Mesenchymal stem cell (in vitro differentiated cells and primary cell): ENCODE measurements around the gene TK2.

Experiments
- DNase-seq: peaks from one replicate; pipeline ENCODE4 v3.0.0-alpha.2; 2013
- H2AFZ ChIP-seq: one replicate; pipeline ENCODE4 v1.6.1; 2013; ENCODE audit warnings: low read depth, mild to moderate bottlenecking, control low read depth, inconsistent platforms, low read length, moderate library complexity
- H2AK5ac ChIP-seq: 2 replicates; pipeline ENCODE4 v1.6.1; 2013; ENCODE audit warnings: low read length, moderate library complexity, mild to moderate bottlenecking, inconsistent platforms; ENCODE audit not compliant: severe bottlenecking
- H2BK120ac ChIP-seq: one replicate; pipeline ENCODE4 v1.6.1; 2013; ENCODE audit warnings: low read depth, mild to moderate bottlenecking, inconsistent platforms, low read length, moderate library complexity
- H2BK12ac ChIP-seq, 2 experiments: one replicate each; pipeline ENCODE4 v1.6.1; 2013; ENCODE audit warnings: inconsistent platforms in 2 of 2, low read length in 2 of 2, mild to moderate bottlenecking in 2 of 2, moderate library complexity in 2 of 2, control low read depth in 1 of 2
- H2BK15ac ChIP-seq: one replicate; pipeline ENCODE4 v1.6.1; 2013; ENCODE audit warnings: mild to moderate bottlenecking, low read depth, inconsistent platforms; ENCODE audit not compliant: poor library complexity, severe bottlenecking
- H2BK5ac ChIP-seq: 2 replicates; pipeline ENCODE4 v1.6.1; 2013; ENCODE audit warnings: low read depth, mild to moderate bottlenecking, low read length, control low read depth, inconsistent platforms; ENCODE audit not compliant: poor library complexity, severe bottlenecking
- H3K14ac ChIP-seq, 2 experiments: one replicate each; pipeline ENCODE4 v1.6.1; 2013; ENCODE audit warnings: inconsistent platforms in 2 of 2, low read length in 2 of 2, control low read depth in 1 of 2, mild to moderate bottlenecking in 1 of 2, moderate library complexity in 1 of 2
- H3K18ac ChIP-seq, 2 experiments: one replicate each; pipeline ENCODE4 v1.6.1; 2013; ENCODE audit warnings: inconsistent platforms in 2 of 2, low read length in 2 of 2, control low read depth in 1 of 2, low read depth in 1 of 2, mild to moderate bottlenecking in 1 of 2
- H3K23ac ChIP-seq, 2 experiments: one replicate each; pipeline ENCODE4 v1.6.1; 2013; ENCODE audit warnings: inconsistent platforms in 2 of 2, low read length in 2 of 2, mild to moderate bottlenecking in 2 of 2, moderate library complexity in 2 of 2, control low read depth in 1 of 2
- H3K27ac ChIP-seq: 2 replicates; pipeline ENCODE4 v1.5.1; 2013; ENCODE audit warnings: mild to moderate bottlenecking, moderate library complexity, low read length, control low read depth, inconsistent platforms; ENCODE audit not compliant: poor library complexity, severe bottlenecking
- H3K27me3 ChIP-seq, 2 experiments: 2 replicates each; pipeline versions ENCODE4 v1.6.1 to v1.7.0; 2013; ENCODE audit warnings: low read length in 2 of 2, mild to moderate bottlenecking in 2 of 2, moderate library complexity in 2 of 2, control low read depth in 1 of 2, inconsistent platforms in 1 of 2; ENCODE audit not compliant: control insufficient read depth in 1 of 2, insufficient read depth in 1 of 2
- H3K36me3 ChIP-seq, 2 experiments: 2 replicates each; pipeline versions ENCODE4 v1.6.1 to v1.7.0; 2013; ENCODE audit warnings: low read length in 2 of 2, control low read depth in 1 of 2, inconsistent platforms in 1 of 2, low read depth in 1 of 2, mild to moderate bottlenecking in 1 of 2; ENCODE audit not compliant: insufficient read depth in 2 of 2, control insufficient read depth in 1 of 2
- H3K4ac ChIP-seq, 2 experiments: one replicate each; pipeline ENCODE4 v1.6.1; 2013; ENCODE audit warnings: inconsistent platforms in 2 of 2, low read length in 2 of 2, mild to moderate bottlenecking in 2 of 2, moderate library complexity in 2 of 2, control low read depth in 1 of 2, low read depth in 1 of 2
- H3K4me1 ChIP-seq: 2 replicates; pipeline ENCODE4 v1.6.1; 2013; ENCODE audit warnings: low read depth, low read length, control low read depth; ENCODE audit not compliant: control insufficient read depth, insufficient read depth
- H3K4me2 ChIP-seq: 2 replicates; pipeline ENCODE4 v1.6.1; 2013; ENCODE audit warnings: low read length, mild to moderate bottlenecking, inconsistent platforms; ENCODE audit not compliant: poor library complexity, severe bottlenecking
- H3K4me3 ChIP-seq, 2 experiments: 2 replicates each; pipeline versions ENCODE4 v1.5.1 to v1.7.0; 2013; ENCODE audit warnings: low read length in 2 of 2, mild to moderate bottlenecking in 2 of 2, control low read depth in 1 of 2, low read depth in 1 of 2; ENCODE audit not compliant: insufficient read depth in 1 of 2
- H3K79me1 ChIP-seq: replicated peaks from 2 replicates; pipeline ENCODE4 v1.6.1; 2013; ENCODE audit warnings: mild to moderate bottlenecking, control low read depth, low read length, inconsistent platforms; ENCODE audit not compliant: poor library complexity, severe bottlenecking
- H3K9ac ChIP-seq: 2 replicates; pipeline ENCODE4 v1.7.0; 2013; ENCODE audit warnings: mild to moderate bottlenecking, low read length, moderate library complexity
- H3K9me3 ChIP-seq: 2 replicates; pipeline ENCODE4 v1.7.0; 2013; ENCODE audit warnings: mild to moderate bottlenecking, low read length; ENCODE audit not compliant: control insufficient read depth
- H4K8ac ChIP-seq: one replicate; pipeline ENCODE4 v1.6.1; 2013; ENCODE audit warnings: inconsistent platforms, mild to moderate bottlenecking, low read length, moderate library complexity
- H4K91ac ChIP-seq: one replicate; pipeline ENCODE4 v1.6.1; 2013; ENCODE audit warnings: mild to moderate bottlenecking, low read length, inconsistent platforms
- WGBS: methylation state at CpG from one replicate; pipeline ENCODE4 v1.1.7; 2013; ENCODE audit warnings: mixed read lengths; 5-methylcytosine and 5-hydroxymethylcytosine counted together

TK2 gene

DNA sequence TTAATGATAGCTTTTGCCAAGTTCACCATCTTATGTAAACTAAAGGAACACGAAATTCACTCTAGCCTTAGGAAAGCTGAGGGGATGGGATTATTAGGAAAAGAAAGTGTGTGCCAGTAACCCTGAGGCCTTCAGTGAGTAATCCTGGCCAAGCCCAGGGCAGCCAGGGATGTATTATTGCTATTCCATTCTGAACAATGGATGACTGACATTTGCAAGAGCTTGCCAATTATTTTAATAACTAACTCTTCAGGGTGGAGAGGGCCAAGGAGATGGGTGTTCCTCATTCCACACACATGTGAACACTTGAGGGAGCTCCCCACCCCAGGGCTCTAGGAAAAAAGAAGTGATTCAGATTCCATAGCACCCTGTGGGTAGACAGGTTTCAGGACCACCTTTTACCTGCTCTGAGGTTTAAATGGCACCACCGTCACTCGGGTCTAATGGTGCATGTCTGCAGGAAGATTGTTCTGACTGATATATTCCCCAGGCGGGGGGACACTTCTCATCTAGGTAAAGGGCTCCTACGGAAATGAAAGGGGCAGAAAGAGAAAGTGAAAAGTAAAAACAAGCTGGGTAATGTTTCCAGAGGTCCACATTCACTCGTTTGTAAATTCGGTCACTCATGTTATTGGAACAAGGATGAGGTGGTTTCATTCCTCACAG, 41.5 kb downstream of the TK2 start:
- peak overlapping the region in 1 of 2 experiments; percentile 39 for H3K14ac ChIP-seq
- DNase-seq, result no peak
- no peak overlapping the region for H3K18ac ChIP-seq

DNA sequence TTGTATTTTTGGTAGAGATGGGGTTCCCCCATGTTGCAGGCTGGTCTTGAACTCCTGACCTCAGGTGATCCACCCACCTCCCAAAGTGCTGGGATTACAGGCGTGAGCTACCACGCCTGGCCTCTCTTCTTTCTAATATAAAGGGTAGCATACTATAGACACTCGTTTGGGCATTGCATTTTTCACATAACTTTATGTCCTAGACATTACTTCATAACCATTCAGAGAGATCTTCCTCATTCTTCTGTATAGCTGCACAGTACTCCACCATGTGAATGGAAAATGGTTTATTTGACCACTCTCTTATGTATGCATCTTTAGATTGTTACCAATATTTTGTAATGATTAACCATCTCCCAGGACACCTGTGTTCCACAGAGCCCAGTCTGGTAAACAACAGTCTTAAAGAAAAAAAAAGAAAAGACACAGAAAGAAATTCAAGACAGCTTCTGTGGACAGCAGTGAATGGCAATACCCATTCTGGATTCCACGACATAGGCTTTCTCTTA, 42.1 kb downstream of the TK2 start:
- H2BK5ac ChIP-seq, result no peak overlapping the region
- no peak overlapping the region for H2BK12ac ChIP-seq
- H3K79me1 ChIP-seq, result peaks cover 9% of the 10 kb centered on the region
- no peak overlapping the region for H3K23ac ChIP-seq
- peaks cover 16 to 20% of the 10 kb centered on the region in 2 experiments for H3K36me3 ChIP-seq
- no peak overlapping the region for H3K14ac ChIP-seq
- peak overlapping the region; percentile 86 for H3K27ac ChIP-seq
- DNase-seq, result no peak
- H2BK15ac ChIP-seq, result no peak overlapping the region
- H3K4ac ChIP-seq, result no peak overlapping the region
- H3K4me2 ChIP-seq, result no peak overlapping the region
- no peak overlapping the region for H4K91ac ChIP-seq
- peaks cover 27% of the 10 kb centered on the region for H3K4me1 ChIP-seq
- no peak overlapping the region for H2BK120ac ChIP-seq
- H2AK5ac ChIP-seq, result no peak overlapping the region
- H4K8ac ChIP-seq, result no peak overlapping the region
- no peaks in the 10 kb centered on the region for H3K27me3 ChIP-seq
- no peak overlapping the region for H3K4me3 ChIP-seq
- 83% methylated on average over 3 of the region's 4 CpGs for WGBS
- H3K9me3 ChIP-seq, result no peaks in the 10 kb centered on the region
- H3K18ac ChIP-seq, result no peak overlapping the region
- H3K9ac ChIP-seq, result no peak overlapping the region
- no peak overlapping the region for H2AFZ ChIP-seq

More for the DNA sequence above, 41.5 kb downstream of the TK2 start:
- Histone ChIP-seq H3K4me1 (peaks cover 30% of the 10 kb centered on the region), H3K9ac (no peak overlapping the region), H3K79me1 (peaks cover 9% of the 10 kb centered on the region), H3K27ac (peak overlapping the region; percentile 86), H3K4me2 (no peak overlapping the region), H2AFZ (no peak overlapping the region), H3K36me3 (peaks cover 21% of the 10 kb centered on the region in 2 experiments), H3K4me3 (no peak overlapping the region), H2BK12ac (no peak overlapping the region), H2AK5ac (peak overlapping the region; percentile 100), H3K4ac (no peak overlapping the region), H4K8ac (no peak overlapping the region), H4K91ac (no peak overlapping the region), H2BK5ac (peak overlapping the region; percentile 3), H3K9me3 (no peaks in the 10 kb centered on the region), H2BK120ac (no peak overlapping the region), H3K27me3 (no peaks in the 10 kb centered on the region), H2BK15ac (no peak overlapping the region), H3K23ac (no peak overlapping the region)
- 86% methylated on average over 7 of the region's 7 CpGs for WGBS

DNA sequence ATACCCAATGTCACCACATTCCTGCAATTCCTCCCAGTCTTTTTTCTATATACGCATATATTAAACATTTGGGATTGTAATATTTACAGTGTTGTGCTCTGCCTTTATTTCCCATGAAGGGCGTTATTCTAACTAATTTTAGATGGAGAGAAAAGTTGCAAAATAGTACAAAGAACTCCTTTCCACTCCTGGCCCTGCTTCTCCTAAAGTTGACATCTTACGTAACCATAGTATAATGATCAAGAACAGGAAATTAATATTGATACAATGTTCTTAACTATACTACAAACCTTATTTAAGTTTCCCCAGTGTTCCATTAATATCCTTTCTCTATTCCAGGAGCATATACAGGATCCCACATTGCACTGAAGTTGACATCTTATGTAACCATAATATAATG, 46.3 kb downstream of the TK2 start:
- H3K4ac ChIP-seq, result no peak overlapping the region
- no peak overlapping the region for H2BK15ac ChIP-seq
- H3K27me3 ChIP-seq, result no peaks in the 10 kb centered on the region
- no peak overlapping the region for H4K8ac ChIP-seq
- H3K14ac ChIP-seq, result no peak overlapping the region
- H3K4me3 ChIP-seq, result no peak overlapping the region
- no peak overlapping the region for H2BK120ac ChIP-seq
- WGBS, result no CpG with 5 or more reads among the region's 3 CpGs
- no peak for DNase-seq
- no peak overlapping the region for H3K18ac ChIP-seq
- H3K36me3 ChIP-seq, result peaks cover 0 to 7% of the 10 kb centered on the region in 2 experiments
- no peak overlapping the region for H2AFZ ChIP-seq
- H3K23ac ChIP-seq, result no peak overlapping the region
- no peak overlapping the region for H2BK12ac ChIP-seq
- no peaks in the 10 kb centered on the region for H3K9me3 ChIP-seq
- H3K79me1 ChIP-seq, result no peaks in the 10 kb centered on the region
- no peak overlapping the region for H2AK5ac ChIP-seq
- H2BK5ac ChIP-seq, result no peak overlapping the region
- H3K9ac ChIP-seq, result no peak overlapping the region
- H3K4me2 ChIP-seq, result no peak overlapping the region
- H3K4me1 ChIP-seq, result peaks cover 4% of the 10 kb centered on the region
- H4K91ac ChIP-seq, result no peak overlapping the region
- no peak overlapping the region for H3K27ac ChIP-seq

DNA sequence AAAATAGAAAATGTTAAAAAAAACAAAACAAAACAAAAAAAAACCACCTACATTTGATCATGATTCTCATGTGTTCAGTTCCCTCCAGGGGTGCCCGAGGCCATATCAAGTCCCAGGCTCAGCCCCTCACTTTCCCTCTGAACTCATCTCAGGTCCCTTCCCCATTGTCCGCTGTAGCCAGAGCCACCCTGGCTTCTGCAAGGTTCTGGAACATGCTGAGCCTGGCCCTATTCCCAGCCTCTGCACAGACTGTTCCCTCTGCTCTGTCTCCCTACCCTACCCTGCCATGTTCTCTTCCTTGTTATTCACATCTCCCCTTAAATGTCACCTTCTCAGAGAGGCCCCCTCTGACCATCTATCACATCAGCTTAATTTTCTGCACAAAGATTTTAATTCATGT, 46.9 kb downstream of the TK2 start:
- no peaks in the 10 kb centered on the region for H3K9me3 ChIP-seq
- no peak overlapping the region for H4K8ac ChIP-seq
- no peak overlapping the region for H3K14ac ChIP-seq
- H2BK5ac ChIP-seq, result no peak overlapping the region
- H2AFZ ChIP-seq, result no peak overlapping the region
- no peaks in the 10 kb centered on the region for H3K27me3 ChIP-seq
- H2AK5ac ChIP-seq, result peak overlapping the region; percentile 62
- H2BK120ac ChIP-seq, result no peak overlapping the region
- 87% methylated on average over 2 of the region's 2 CpGs for WGBS
- no peaks in the 10 kb centered on the region for H3K79me1 ChIP-seq
- peaks cover 2% of the 10 kb centered on the region for H3K4me1 ChIP-seq
- no peak overlapping the region for H3K4me2 ChIP-seq
- H3K36me3 ChIP-seq, result peaks cover 0 to 4% of the 10 kb centered on the region in 2 experiments
- H3K27ac ChIP-seq, result no peak overlapping the region
- DNase-seq, result no peak
- H3K4ac ChIP-seq, result no peak overlapping the region
- H3K9ac ChIP-seq, result peak overlapping the region; percentile 66
- peak overlapping the region in 1 of 2 experiments; percentile 27 for H3K4me3 ChIP-seq
- H2BK15ac ChIP-seq, result no peak overlapping the region
- peak overlapping the region; percentile 78 for H4K91ac ChIP-seq
- H3K18ac ChIP-seq, result peak overlapping the region in 1 of 2 experiments; percentile 77
- no peak overlapping the region for H3K23ac ChIP-seq
- H2BK12ac ChIP-seq, result no peak overlapping the region
